Caki2 (cell line): Measurements from ENCODE around the gene MAFF. TPM values are rescaled to one million over a fixed set of nuclear protein-coding genes. Genes with fewer than 3 reads are reported as not detected.

ENCODE experiments used
- DNase-seq: peaks from one replicate; pipeline ENCODE4 v3.0.0-alpha.2; 2015; ENCODE audit warnings: low read depth
- in situ Hi-C: cut with HindIII; loops from 2 replicates; pipeline ENCODE4 v1.10.0; 2016; ENCODE audit warnings: low sequenced_read_pairs, low pct_unique_long_range_greater_than_20kb, mixed read lengths
- total RNA-seq: library from RNA; depleted of rRNA; stranded (reverse); fragments of >200 nt; shearing (Covaris generic); gene quantifications from 2 replicates; pipeline ENCODE4 v1.2.3, GENCODE V29; 2014; ENCODE audit warnings: low replicate concordance

Gene MAFF
- total RNA-seq, 1 experiment from 2014 or later = 24.5 TPM

DNA sequence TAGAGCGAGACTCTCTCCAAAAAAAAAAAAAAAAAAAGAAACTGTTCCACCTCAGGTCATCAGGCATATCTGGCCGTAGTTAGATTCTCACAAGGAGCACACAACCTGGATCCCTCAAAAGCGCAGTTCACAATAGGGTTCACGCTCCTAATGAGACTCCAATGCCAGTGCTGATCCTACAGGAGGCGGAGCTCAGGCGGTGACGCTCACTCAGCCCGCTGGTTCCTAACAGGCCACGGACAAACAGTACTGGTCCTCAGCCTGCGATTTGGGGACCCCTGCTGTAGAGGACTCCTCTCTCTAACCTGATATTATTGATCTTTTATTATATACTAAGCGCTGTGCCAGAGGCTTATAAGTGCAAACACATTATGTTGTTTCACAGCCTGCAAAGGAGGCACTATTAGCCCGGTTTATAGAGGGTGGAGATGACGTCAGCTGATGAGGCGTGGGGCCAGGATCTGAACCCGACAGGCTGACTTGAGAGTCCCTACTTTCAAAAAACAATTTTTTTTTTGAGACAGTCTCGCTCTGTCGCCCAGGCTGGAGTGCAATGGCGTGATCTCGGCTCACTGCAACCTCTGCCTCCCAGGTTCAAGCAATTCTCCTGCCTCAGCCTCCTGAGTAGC, 4.9 kb upstream of the MAFF start:
- DNase-seq = no peak

GRCh38 chr22:38199826-38200559, 1.8 kb upstream of the MAFF start:
- in situ Hi-C loops = no loop called here
- DNase-seq = no peak

More for the DNA sequence above, 4.9 kb upstream of the MAFF start:
- in situ Hi-C loops = no loop called here

GRCh38 chr22:38201371-38201710, 453 bp upstream of the MAFF start:
- in situ Hi-C loops = no loop called here
- DNase-seq = no peak

GRCh38 chr22:38202437-38203089, 769 bp downstream of the MAFF start:
- peak; percentile 75 for DNase-seq
- in situ Hi-C loops = no loop called here

DNA sequence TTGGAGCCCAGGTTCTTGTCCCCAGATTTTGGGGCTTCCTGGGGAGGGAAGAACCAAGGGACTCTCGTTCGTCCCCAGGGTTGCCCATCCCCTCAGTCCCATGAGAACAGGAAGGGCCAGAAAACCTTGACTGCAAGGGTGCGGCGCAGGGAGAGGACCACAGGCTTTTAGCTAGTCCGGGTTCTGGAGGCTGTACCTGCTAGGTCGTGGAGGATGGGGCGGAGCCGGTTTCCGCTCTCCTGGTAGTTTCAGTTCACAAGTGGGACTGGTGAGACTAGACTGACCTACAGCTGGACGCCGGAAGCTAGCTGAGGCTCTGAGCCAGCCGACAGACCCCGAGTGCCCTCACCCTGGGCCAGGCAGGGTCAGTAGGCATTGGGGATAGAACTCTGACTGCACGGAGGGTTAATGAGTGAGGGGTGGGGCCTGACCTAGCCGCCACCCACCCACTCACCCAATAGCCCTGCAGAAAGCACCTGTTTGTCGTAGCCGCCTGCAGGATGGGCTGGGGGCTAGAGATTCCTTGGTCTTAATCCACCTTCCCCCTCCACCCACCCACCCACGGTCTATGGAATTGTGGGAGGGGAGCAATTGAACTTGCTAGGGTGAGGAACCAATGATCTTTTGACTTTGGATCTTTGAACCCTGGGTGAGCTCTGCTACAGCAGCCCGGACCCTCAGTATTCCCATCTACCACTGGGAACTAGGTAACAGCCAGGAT, 1.5 kb downstream of the MAFF start:
- peak; percentile 62 for DNase-seq
- in situ Hi-C loops = no loop called here

GRCh38 chr22:38203855-38204514, 2.2 kb downstream of the MAFF start:
- in situ Hi-C loops = no loop called here
- DNase-seq = no peak

- in situ Hi-C loops = no loop called here
- no peak for DNase-seq
Measured at GRCh38 chr22:38204784-38205183, 3.0 kb downstream of the MAFF start.

- in situ Hi-C loops = no loop called here
- DNase-seq = no peak
Measured at GRCh38 chr22:38205261-38206128, 3.7 kb downstream of the MAFF start.

- in situ Hi-C loops = no loop called here
- DNase-seq = no peak
Measured at GRCh38 chr22:38207898-38208432, 6.2 kb downstream of the MAFF start.

- in situ Hi-C loops = no loop called here
- no peak for DNase-seq
Measured at GRCh38 chr22:38208551-38208968, 6.8 kb downstream of the MAFF start.

DNA sequence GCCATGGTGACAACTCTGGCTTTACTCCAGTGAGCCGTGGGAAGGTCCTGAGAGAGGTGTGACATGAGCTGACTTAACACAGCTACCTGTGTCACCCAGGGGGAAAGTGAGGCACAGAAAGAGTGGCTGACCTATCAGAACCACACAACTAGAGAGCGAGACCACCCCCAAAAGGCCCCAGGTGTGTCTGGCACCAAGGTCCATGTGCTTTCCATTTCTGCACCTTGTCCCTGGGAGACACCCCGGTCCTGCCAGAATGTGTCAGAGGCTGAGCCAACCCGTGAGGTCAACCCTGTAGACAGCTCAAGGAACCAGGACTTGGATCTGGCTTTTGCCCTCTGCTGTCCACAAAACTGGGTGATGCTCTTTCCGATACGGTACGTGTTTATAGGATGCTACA, 9.8 kb downstream of the MAFF start:
- in situ Hi-C loops = no loop called here
- no peak for DNase-seq

DNA sequence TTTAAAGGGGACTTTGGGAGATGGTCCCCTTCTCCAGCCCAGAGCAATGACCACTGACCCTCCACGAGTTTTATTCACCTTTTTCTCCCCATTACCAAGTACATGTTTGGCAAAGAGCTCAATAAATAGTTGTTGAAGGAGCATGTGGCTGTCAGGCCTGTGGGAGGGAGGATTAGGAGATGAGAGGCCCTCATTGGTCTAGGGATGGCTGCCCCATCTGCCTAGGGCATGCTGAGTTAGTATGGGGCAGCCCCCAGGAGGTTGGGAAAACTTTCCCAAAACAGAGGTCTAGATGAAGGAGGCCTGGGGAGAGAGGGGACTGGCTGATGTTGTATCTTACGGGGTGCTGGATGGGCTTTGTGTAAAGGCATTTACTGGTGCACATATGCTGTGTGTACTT, 10.6 kb downstream of the MAFF start:
- in situ Hi-C loops = no loop called here
- DNase-seq = no peak

DNA sequence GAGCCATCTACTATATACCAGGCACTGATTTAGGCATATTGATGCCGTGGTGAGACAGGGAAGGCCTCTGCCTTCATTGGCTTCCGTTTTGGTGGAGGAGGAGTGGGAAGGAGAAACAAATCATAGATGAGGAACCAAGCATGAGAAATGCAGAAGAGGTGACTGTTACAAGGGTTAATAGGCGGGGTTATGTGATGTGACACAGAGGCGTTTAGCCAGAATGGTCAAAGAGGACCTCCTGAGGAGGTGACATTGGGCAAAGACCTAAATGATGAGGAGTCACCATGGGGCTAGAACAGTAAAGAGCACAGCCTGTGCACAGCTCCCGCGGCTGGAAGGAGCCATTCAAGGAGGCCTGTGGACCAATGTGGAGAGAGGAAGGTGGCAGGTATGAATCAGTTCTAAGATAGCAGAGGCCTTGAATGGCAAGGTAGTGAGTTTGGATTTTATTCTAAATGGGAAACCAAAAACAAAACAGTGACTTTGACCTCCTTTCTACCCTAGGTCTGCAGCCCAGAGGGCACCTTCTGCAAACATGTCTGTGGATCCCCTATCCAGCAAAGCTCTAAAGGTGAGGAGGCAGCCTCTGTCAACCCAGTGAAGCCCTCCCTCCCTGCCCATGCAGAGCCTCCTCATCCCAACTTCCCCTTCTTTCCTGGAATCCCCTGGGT, 11.7 kb downstream of the MAFF start:
- no peak for DNase-seq
- in situ Hi-C loops = no loop called here

DNA sequence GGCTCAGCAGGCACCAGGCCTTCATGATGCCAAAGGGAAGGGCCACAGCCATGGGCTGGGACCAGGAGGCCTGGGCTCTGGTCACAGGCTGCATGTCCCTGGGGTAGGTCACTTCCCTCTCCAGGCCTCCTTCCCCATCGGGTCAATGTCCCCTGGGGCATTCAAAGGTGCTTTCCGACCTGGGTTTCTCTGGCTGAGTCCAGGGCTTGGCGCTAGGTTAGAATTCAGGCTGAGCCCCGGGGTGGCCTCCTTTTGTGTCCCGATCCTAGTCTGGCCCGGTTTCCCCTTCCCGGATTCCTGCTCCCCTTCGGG, 12.2 kb downstream of the MAFF start:
- in situ Hi-C loops = no loop called here
- DNase-seq = no peak

GRCh38 chr22:38214302-38215056, 12.7 kb downstream of the MAFF start:
- no peak for DNase-seq
- in situ Hi-C loops = no loop called here

DNA sequence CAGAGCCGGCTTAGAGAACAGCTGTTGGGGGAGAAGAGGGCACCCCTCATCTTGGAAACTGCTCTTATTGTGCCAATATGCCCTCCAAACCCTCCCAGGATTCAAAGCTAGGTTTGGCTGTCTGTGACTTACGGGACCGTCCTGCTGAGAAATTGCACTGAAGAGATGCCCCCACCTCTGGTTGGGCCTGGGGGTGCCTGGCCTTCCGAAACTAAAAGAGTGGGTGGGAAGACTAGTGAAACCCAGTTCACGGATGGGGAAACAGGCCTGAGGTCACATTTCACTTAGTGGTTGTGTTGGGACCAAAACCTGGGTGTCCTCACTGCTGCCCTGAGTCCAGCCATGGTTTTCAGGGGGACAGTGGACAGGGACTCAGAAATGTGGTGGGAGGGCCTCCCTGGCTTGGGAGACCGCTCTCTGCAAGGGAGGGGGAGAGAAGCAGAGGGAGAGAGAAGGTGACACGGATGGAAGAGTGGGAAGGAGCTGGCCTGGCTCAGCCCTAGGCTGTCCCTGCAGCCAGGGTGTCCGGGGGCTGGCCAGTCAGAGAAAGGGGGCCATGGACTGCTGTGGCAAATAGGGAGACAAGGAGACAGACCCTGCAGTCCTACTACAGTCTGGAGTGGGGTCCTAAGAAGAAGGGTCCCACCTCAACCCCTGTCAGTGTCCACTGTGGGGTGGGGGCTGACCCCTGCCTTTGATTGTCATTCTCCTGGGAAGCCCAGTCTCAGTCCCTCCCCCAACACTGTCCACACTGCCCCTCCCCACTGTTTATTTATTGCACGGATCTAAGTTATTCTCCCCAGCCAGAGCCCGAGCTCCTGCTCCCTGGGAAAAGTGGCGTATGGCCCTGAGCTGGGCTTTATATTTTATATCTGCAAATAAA, 13.6 kb downstream of the MAFF start:
- no peak for DNase-seq
- in situ Hi-C loops = no loop called here
